Prostate gland (tissue), 2 donors: ENCODE measurements around the gene MAP3K20.

Source experiments
- CTCF ChIP-seq, 4 experiments: fragments of 200-600 bp in 2 of 4; fragments of 450-650 bp in 2 of 4; sonication (generic) in 2 of 4; IDR thresholded peaks; 1 replicate in 3 of 4; 2 replicates in 1 of 4; pipeline ENCODE4 v1.5.1; 2016 to 2019; ENCODE audit warnings: antibody characterized with exemption in 4 of 4, mild to moderate bottlenecking in 2 of 4, moderate library complexity in 2 of 4
- POLR2A ChIP-seq: fragments of 450-650 bp; IDR thresholded peaks from one replicate; pipeline ENCODE4 v1.6.1; 2016; ENCODE audit warnings: antibody characterized with exemption, mild to moderate bottlenecking
- POLR2AphosphoS5 ChIP-seq: sonication (generic); formaldehyde crosslinking; IDR thresholded peaks from one replicate; pipeline ENCODE4 v1.6.1; 2017; ENCODE audit warnings: antibody characterized with exemption

GRCh38 chr2:173132531-173132930 lies 56.9 kb downstream of the MAP3K20 start:
- TF ChIP-seq CTCF (IDR thresholded peaks at IDR 0.05) (no peak), POLR2AphosphoS5 (no peak), POLR2A (no peak)
